Keratinocyte (primary cell): ENCODE data around the gene STK32C. TPM values are rescaled to one million over a fixed set of nuclear protein-coding genes. Genes with fewer than 3 reads are reported as not detected.

Experiments used
- DNase-seq: peaks from one replicate; pipeline ENCODE4 v3.0.0-alpha.2; 2011; ENCODE audit warnings: low read depth, missing footprints, low spot score
- FAIRE-seq: peaks from 2 replicates; lab custom pipeline; 2011; peaks lifted over from hg19 to GRCh38; lab: Jason Lieb, UNC
- H2AFZ ChIP-seq: 2 replicates; pipeline ENCODE4 v1.6.0; 2012; ENCODE audit warnings: low read length, control low read depth, inconsistent platforms; ENCODE audit not compliant: control insufficient read depth
- H3K27ac ChIP-seq: 2 replicates; pipeline ENCODE4 v1.5.1; 2011; ENCODE audit warnings: low read length; ENCODE audit not compliant: control insufficient read depth, insufficient read depth
- H3K27me3 ChIP-seq: 3 replicates; pipeline ENCODE4 v1.6.0; 2011; ENCODE audit warnings: low read length; ENCODE audit not compliant: control insufficient read depth, insufficient read depth; ENCODE audit errors: extremely low read depth
- H3K36me3 ChIP-seq, 2 experiments: 2 replicates in 1 of 2; 3 replicates in 1 of 2; pipeline ENCODE4 v1.5.1; 2011; ENCODE audit warnings: low read length in 2 of 2, mild to moderate bottlenecking in 1 of 2; ENCODE audit not compliant: control insufficient read depth in 2 of 2, insufficient read depth in 2 of 2; ENCODE audit errors: extremely low read depth in 1 of 2
- H3K4me1 ChIP-seq: 3 replicates; pipeline ENCODE4 v1.5.1; 2011; ENCODE audit warnings: low read length; ENCODE audit not compliant: control insufficient read depth, insufficient read depth; ENCODE audit errors: extremely low read depth
- H3K4me2 ChIP-seq: 3 replicates; pipeline ENCODE4 v1.6.0; 2011; ENCODE audit warnings: low read depth, low read length; ENCODE audit not compliant: control insufficient read depth, insufficient read depth; ENCODE audit errors: extremely low read depth
- H3K4me3 ChIP-seq, 3 experiments: fragments of 200-600 bp in 1 of 3; sonication (generic) in 1 of 3; 2 replicates in 2 of 3; 3 replicates in 1 of 3; pipeline ENCODE4 v1.5.1; 2011 to 2016; ENCODE audit warnings: low read length in 3 of 3, mild to moderate bottlenecking in 3 of 3, control low read depth in 2 of 3, inconsistent platforms in 1 of 3, low read depth in 1 of 3, mixed read lengths in 1 of 3, mixed run types in 1 of 3, moderate library complexity in 1 of 3; ENCODE audit not compliant: control insufficient read depth in 2 of 3, insufficient read depth in 2 of 3; ENCODE audit errors: extremely low read depth in 1 of 3
- H3K79me2 ChIP-seq: 2 replicates; pipeline ENCODE4 v1.6.0; 2012; ENCODE audit warnings: low read length; ENCODE audit not compliant: control insufficient read depth, insufficient read depth
- H3K9ac ChIP-seq: 3 replicates; pipeline ENCODE4 v1.6.0; 2011; ENCODE audit warnings: low read length; ENCODE audit not compliant: control insufficient read depth, insufficient read depth; ENCODE audit errors: extremely low read depth
- H3K9me1 ChIP-seq: 3 replicates; pipeline ENCODE4 v1.6.0; 2011; ENCODE audit warnings: low read length; ENCODE audit not compliant: control insufficient read depth, insufficient read depth; ENCODE audit errors: extremely low read depth
- H3K9me3 ChIP-seq: 2 replicates; pipeline ENCODE4 v1.5.1; 2012; ENCODE audit warnings: low read depth, low read length; ENCODE audit not compliant: control insufficient read depth
- H4K20me1 ChIP-seq: 3 replicates; pipeline ENCODE4 v1.6.0; 2011; ENCODE audit warnings: low read length; ENCODE audit not compliant: control insufficient read depth, insufficient read depth; ENCODE audit errors: extremely low read depth
- CTCF ChIP-seq, 3 experiments: IDR thresholded peaks in 1 of 3; conservative IDR thresholded peaks in 1 of 3; optimal IDR thresholded peaks in 1 of 3; 2 replicates in 2 of 3; 3 replicates in 1 of 3; pipeline versions ENCODE3 to v1.5.1; 2011; ENCODE audit warnings: low read length in 3 of 3, mild to moderate bottlenecking in 3 of 3, moderate library complexity in 2 of 3, control low read depth in 1 of 3, inconsistent platforms in 1 of 3; ENCODE audit not compliant: insufficient read depth in 2 of 3; ENCODE audit errors: extremely low read depth in 1 of 3
- EZH2 ChIP-seq: IDR thresholded peaks from one replicate; pipeline ENCODE4 v1.6.1; 2012; ENCODE audit warnings: inconsistent platforms, mild to moderate bottlenecking, low read length, moderate library complexity
- dilution Hi-C: fragments of 300-500 bp; cut with MboI; formaldehyde crosslinking; loops from one replicate; pipeline ENCODE4 v1.7.0; 2020; ENCODE audit warnings: low sequenced_read_pairs; ENCODE audit not compliant: extremely low pct_ligation_motif_present
- polyA plus RNA-seq, 5 experiments: library from polyadenylated mRNA; depleted of rRNA in 3 of 5; stranded (reverse) in 3 of 5; stranded (forward) in 1 of 5; unstranded in 1 of 5; fragments of >200 nt; gene quantifications; 1 replicate in 1 of 5; 2 replicates in 3 of 5; 3 replicates in 1 of 5; pipeline versions ENCODE4 v1.2.1 to v1.2.3, GENCODE V29; 2011 to 2012; ENCODE audit warnings: missing spikeins in 2 of 5, low read depth in 1 of 5, low replicate concordance in 1 of 5

The STK32C gene
- polyA plus RNA-seq, 1 donor (not counting 4 experiments of a cell fraction or from before 2014, with no cell fraction given): 4.1 TPM

DNA sequence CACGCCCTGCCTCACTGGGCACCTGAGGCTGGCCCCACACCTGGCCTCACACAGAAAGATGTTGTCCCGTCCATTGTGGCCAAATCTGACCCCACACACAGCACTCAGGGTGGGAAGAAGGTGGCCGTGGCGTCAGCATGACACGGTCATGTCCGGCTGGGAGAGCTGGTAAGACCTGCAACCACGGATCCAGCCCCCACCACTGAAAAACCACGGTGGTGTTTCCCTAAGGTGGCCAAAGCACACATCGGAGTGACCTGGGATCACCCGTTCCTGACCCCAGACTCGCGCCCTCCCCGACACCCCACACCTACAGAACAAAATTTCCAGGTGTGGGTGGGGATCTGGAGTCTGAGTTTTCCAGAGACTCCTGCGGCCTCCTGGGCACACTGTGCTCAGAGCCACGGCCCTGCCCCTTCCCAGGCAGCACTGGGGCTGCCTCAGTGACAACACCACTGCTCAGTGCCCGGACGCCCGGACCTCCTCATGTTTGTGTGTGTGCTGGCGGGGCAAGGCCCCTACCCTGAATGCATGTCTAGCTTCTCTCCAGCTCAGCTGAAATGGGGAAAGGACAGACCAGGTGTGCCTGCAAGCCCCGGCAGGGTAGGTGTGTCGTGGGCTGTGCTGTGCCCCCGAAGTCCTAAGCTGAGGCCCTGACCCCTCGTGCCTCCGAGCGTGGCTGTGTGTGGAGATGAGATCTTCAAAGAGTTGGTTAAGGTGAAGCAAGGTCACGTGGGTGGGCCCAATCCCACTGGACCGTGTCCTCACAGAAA, 36.1 kb downstream of the STK32C start:
- DNase-seq (no peak), FAIRE-seq (no peak)
- Histone ChIP-seq H3K4me2 (no peak overlapping the region), H3K9me3 (peaks cover 8% of the 10 kb centered on the region), H3K4me1 (no peaks in the 10 kb centered on the region), H4K20me1 (no peaks in the 10 kb centered on the region), H3K27ac (no peak overlapping the region), H2AFZ (no peak overlapping the region), H3K4me3 (no peak overlapping the region), H3K9me1 (no peaks in the 10 kb centered on the region), H3K9ac (no peak overlapping the region), H3K79me2 (no peaks in the 10 kb centered on the region), H3K27me3 (no peaks in the 10 kb centered on the region), H3K36me3 (no peaks in the 10 kb centered on the region)
- TF ChIP-seq EZH2: no peak
- TF ChIP-seq CTCF (optimal IDR thresholded peaks at IDR 0.05 in 1 of 3, IDR thresholded peaks at IDR 0.05 in 1 of 3, conservative IDR thresholded peaks at IDR 0.05 in 1 of 3; ENCODE audit: extremely low read depth in 1 of 3, insufficient read depth in 2 of 3, low read length in 3 of 3): no peak
- dilution Hi-C loops: no loop called here

- Histone ChIP-seq H3K4me1 (no peaks in the 10 kb centered on the region), H3K9ac (no peak overlapping the region), H2AFZ (no peak overlapping the region), H3K4me3 (no peak overlapping the region), H4K20me1 (no peaks in the 10 kb centered on the region), H3K9me3 (peaks cover 8% of the 10 kb centered on the region), H3K27ac (no peak overlapping the region), H3K79me2 (no peaks in the 10 kb centered on the region), H3K27me3 (peaks cover 3% of the 10 kb centered on the region), H3K4me2 (no peak overlapping the region), H3K36me3 (no peaks in the 10 kb centered on the region), H3K9me1 (no peaks in the 10 kb centered on the region)
- DNase-seq: no peak
- FAIRE-seq: no peak
- dilution Hi-C loops: no loop called here
- no peak for TF ChIP-seq CTCF (optimal IDR thresholded peaks at IDR 0.05 in 1 of 3, IDR thresholded peaks at IDR 0.05 in 1 of 3, conservative IDR thresholded peaks at IDR 0.05 in 1 of 3; ENCODE audit: extremely low read depth in 1 of 3, insufficient read depth in 2 of 3, low read length in 3 of 3)
- TF ChIP-seq EZH2: no peak
Observed at GRCh38 chr10:132270721-132271457, 36.9 kb downstream of the STK32C start.
